Uterus (tissue), 2 donors: ENCODE data around the gene TLCD3A.

Source experiments
- CTCF ChIP-seq, 4 experiments: fragments of 200-600 bp in 2 of 4; fragments of 450-650 bp in 2 of 4; sonication (generic) in 2 of 4; IDR thresholded peaks; one replicate each; pipeline ENCODE4 v1.5.1; 2016 to 2019; ENCODE audit warnings: antibody characterized with exemption in 4 of 4, mild to moderate bottlenecking in 2 of 4, moderate library complexity in 1 of 4
- POLR2A ChIP-seq, 2 donors: fragments of 450-650 bp; IDR thresholded peaks; one replicate each; pipeline ENCODE4 v1.6.1; 2016; ENCODE audit warnings: antibody characterized with exemption in 2 of 2, mild to moderate bottlenecking in 1 of 2, moderate library complexity in 1 of 2

- no peak for TF ChIP-seq CTCF (IDR thresholded peaks at IDR 0.05)
- TF ChIP-seq POLR2A (IDR thresholded peaks at IDR 0.05), result no peak
Observed at GRCh38 chr17:703081-703875, 29.1 kb upstream of the TLCD3A start.
